SKM-1 (cell line): ENCODE results near the gene HLCS.

Experiments used
- DNase-seq: peaks from one replicate; lab custom pipeline; 2025; ENCODE audit not compliant: unreplicated experiment; lab: John Stamatoyannopoulos, UW

The HLCS gene

GRCh38 chr21:36985751-36986594 lies 19.5 kb upstream of the HLCS start:
- DNase-seq, result no peak

GRCh38 chr21:36981977-36982700 lies 15.7 kb upstream of the HLCS start:
- no peak for DNase-seq

- DNase-seq, result no peak
These were observed 14.6 kb upstream of the HLCS start for GRCh38 chr21:36981049-36981391.

GRCh38 chr21:36980280-36981048 lies 14.0 kb upstream of the HLCS start:
- DNase-seq, result no peak

GRCh38 chr21:36976882-36977651 lies 10.6 kb upstream of the HLCS start:
- peak; percentile 77 for DNase-seq

GRCh38 chr21:36976228-36976861 lies 9.9 kb upstream of the HLCS start:
- no peak for DNase-seq

- no peak for DNase-seq
These were observed 8.4 kb upstream of the HLCS start for GRCh38 chr21:36974851-36975192.

GRCh38 chr21:36973986-36974850 lies 7.7 kb upstream of the HLCS start:
- DNase-seq, result no peak

- no peak for DNase-seq
These were observed 2.5 kb upstream of the HLCS start for GRCh38 chr21:36968976-36969375.

- DNase-seq, result no peak
These were observed 1.9 kb upstream of the HLCS start for GRCh38 chr21:36968414-36968813.

- no peak for DNase-seq
These were observed 626 bp upstream of the HLCS start for GRCh38 chr21:36966821-36967768.

GRCh38 chr21:36965720-36966065 lies 776 bp downstream of the HLCS start:
- no peak for DNase-seq

GRCh38 chr21:36964827-36965719 lies 1.4 kb downstream of the HLCS start:
- no peak for DNase-seq

GRCh38 chr21:36964398-36964797 lies 2.1 kb downstream of the HLCS start:
- DNase-seq, result no peak

- DNase-seq, result no peak
These were observed 4.2 kb downstream of the HLCS start for GRCh38 chr21:36962098-36962780.

GRCh38 chr21:36960676-36961284 lies 5.7 kb downstream of the HLCS start:
- no peak for DNase-seq
